Fibroblast of villous mesenchyme (primary cell): ENCODE measurements around the gene RFNG. TPM values are rescaled to one million over a fixed set of nuclear protein-coding genes. Genes with fewer than 3 reads are reported as not detected.

ENCODE experiments used
- DNase-seq: peaks from one replicate; pipeline ENCODE4 v3.0.0-alpha.2; 2010; ENCODE audit warnings: low read depth
- H3K4me3 ChIP-seq: 2 replicates; pipeline ENCODE4 v1.5.1; 2011; ENCODE audit warnings: low read depth, mild to moderate bottlenecking, low read length
- total RNA-seq: library from RNA; depleted of rRNA; stranded (reverse); fragments of >200 nt; gene quantifications from 2 replicates; pipeline ENCODE4 v1.2.3, GENCODE V29; 2012
- TF ChIP-seq, protein P1 (sequence below): IDR thresholded peaks from 2 replicates; pipeline ENCODE4 v1.5.1; 2012; ENCODE audit warnings: low read depth, mild to moderate bottlenecking, low read length; ENCODE audit not compliant: insufficient read depth

RFNG gene
- total RNA-seq, 1 donor, result 47.5 TPM

DNA sequence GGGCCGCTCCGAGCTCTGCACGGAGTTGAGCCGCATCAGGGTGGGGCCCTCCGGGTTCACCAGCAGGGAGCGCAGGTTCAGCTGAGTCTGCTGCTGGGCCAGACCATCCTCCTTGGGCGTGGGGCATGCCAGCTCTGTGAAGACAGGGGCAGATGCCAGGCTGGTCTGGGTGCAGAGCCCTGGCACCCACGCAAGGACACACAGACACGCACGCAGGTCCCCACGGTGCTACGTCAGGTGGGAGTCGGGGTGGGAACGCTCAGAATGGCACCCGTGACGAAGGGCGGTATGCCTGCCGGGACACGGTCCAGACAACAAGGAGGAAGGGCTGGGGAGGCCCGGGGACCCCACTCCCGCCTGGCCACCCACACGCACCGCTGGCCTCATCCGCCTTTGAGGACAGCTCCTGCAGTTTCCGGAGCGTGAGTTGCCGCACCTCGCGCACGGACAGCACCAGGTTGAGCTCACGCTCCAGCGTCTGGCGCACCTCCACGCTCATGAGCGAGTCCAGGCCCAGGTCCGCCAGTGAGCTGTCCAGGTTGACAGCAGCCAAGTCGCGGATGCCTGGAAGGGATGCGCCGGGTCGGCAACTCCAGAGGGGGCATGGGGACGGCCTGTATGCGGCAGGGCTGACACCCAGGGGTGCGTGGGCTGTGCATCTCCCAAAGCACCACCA, 29.3 kb upstream of the RFNG start:
- TF ChIP-seq, protein P1, sequence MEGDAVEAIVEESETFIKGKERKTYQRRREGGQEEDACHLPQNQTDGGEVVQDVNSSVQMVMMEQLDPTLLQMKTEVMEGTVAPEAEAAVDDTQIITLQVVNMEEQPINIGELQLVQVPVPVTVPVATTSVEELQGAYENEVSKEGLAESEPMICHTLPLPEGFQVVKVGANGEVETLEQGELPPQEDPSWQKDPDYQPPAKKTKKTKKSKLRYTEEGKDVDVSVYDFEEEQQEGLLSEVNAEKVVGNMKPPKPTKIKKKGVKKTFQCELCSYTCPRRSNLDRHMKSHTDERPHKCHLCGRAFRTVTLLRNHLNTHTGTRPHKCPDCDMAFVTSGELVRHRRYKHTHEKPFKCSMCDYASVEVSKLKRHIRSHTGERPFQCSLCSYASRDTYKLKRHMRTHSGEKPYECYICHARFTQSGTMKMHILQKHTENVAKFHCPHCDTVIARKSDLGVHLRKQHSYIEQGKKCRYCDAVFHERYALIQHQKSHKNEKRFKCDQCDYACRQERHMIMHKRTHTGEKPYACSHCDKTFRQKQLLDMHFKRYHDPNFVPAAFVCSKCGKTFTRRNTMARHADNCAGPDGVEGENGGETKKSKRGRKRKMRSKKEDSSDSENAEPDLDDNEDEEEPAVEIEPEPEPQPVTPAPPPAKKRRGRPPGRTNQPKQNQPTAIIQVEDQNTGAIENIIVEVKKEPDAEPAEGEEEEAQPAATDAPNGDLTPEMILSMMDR, result no peak
- no peak overlapping the region for H3K4me3 ChIP-seq
- no peak for DNase-seq

DNA sequence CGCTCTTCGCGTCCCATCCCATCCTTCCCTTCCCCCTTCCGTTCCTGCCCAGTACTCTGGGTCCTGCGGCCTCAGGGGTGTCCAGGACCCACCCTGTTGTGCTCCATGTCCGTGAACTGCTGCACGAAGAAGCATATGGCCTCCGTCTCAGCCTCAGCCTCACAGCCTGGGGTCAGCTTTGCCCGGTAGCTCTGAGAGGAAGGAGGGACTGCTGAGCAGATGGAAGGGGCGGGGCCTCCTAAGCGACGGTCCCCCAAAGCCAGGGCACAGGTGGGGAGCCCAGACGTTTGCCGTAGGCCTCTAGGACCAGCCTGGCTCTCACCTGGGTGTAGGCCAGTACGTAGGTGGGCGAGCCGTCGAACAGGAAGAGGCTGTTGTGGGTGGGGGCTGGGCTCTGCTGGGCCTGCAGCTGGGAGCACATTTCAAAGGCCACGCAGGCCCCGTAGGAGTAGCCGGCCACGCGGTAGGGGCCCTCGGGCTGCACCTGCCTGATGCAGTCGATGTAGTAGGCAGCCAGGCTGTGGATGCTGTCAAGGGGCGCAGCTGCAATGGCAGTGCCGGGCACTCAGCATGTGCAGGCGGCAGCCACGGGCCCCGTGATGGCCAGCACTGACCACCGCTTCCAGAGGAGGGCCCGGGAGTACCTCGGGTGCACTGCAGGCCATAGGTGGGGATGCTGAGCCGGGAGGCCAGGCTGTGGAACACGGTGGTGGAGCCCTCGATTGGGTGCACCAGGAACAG, 28.6 kb upstream of the RFNG start:
- no peak overlapping the region for H3K4me3 ChIP-seq
- TF ChIP-seq, protein P1, result no peak
- no peak for DNase-seq

DNA sequence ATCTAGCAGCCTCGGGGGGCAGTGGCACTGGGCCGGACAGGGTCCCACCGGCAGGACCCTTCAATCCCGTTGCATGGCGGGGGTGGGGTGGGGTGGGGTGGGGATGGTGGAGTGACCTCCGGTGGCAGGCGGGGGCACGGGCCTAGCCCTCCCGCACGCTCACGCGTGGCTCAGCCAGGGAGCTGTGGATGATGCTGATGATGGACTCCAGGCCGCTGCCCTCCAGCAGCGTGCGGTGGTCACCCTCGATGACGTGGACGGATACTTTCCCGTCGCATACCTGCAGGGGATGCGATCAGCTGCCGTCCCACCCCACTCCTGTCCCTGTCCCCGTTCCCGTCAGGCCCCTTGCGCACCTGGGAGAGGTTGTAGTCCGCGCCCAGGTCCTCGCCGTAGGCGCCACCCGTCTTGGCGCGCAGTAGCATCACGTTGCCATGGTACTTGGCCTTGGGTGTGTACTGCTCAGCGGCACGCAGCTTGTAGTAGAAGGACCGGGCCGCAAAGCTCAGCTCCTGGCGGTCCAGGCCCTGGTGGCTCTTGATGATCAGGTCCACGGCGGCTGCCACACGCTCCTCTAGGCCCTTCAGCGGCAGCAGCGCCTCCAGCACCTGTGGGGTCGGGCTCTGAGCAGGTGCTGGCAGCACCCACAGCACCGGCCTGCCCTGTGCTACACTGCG, 27.5 kb upstream of the RFNG start:
- H3K4me3 ChIP-seq, result no peak overlapping the region
- TF ChIP-seq, protein P1, result no peak
- DNase-seq, result no peak

DNA sequence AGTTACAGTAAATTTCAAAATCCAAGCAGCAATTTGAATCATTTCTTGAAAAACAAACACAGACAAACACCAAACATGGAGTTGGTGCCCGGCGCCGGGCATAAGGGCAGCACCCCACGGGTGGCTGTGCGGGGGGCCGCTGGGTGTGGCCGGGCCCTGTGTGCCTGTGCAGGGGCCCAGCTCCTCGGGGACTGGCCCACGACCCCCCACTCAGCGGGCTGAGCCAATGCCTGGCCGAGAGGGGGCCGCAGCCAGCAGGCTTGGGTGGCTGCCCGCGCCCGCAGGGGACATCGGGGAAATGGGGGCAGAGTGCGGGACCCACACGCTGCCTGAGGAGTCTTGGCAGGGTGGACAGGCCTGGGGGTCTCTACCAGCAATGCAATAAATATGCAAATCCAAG, 26.8 kb upstream of the RFNG start:
- no peak for DNase-seq
- no peak overlapping the region for H3K4me3 ChIP-seq
- TF ChIP-seq, protein P1, result no peak

DNA sequence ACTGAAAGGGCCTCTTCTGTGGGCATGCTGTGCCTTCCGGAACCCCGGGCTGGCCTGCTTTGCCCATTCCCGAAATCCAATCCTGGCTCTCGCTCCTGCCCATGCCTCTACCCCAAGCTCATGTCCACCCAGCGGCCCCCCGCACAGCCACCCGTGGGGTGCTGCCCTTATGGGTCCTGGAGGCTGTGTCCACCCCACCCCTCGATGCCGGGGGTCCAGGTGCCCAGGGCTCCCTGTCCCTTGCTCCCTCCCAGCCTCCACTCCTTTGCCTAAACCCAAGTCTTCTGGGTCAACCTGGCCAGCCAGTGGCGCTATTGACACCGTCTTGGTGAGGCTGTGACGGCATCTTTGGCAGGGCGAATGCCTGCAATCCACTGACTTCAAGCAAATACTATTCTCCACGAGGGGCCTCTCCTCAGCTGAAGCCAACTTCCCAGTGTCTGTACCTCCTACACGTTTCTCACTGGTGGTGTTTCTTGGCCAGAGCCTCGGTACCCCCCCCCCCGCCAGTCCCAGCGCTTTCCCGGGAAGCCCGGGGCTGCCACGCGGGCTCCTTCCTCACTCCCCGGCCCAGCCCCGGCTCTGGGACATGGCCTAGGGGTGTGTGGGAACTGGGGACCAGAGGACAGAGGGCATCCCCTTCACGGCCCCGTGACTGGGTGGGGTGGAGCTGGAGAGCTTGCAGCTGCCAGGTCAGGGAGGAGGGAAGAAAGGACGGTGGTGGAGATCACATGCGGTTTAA, 26.2 kb upstream of the RFNG start:
- DNase-seq, result peak; percentile 32
- H3K4me3 ChIP-seq, result no peak overlapping the region
- TF ChIP-seq, protein P1, result no peak

DNA sequence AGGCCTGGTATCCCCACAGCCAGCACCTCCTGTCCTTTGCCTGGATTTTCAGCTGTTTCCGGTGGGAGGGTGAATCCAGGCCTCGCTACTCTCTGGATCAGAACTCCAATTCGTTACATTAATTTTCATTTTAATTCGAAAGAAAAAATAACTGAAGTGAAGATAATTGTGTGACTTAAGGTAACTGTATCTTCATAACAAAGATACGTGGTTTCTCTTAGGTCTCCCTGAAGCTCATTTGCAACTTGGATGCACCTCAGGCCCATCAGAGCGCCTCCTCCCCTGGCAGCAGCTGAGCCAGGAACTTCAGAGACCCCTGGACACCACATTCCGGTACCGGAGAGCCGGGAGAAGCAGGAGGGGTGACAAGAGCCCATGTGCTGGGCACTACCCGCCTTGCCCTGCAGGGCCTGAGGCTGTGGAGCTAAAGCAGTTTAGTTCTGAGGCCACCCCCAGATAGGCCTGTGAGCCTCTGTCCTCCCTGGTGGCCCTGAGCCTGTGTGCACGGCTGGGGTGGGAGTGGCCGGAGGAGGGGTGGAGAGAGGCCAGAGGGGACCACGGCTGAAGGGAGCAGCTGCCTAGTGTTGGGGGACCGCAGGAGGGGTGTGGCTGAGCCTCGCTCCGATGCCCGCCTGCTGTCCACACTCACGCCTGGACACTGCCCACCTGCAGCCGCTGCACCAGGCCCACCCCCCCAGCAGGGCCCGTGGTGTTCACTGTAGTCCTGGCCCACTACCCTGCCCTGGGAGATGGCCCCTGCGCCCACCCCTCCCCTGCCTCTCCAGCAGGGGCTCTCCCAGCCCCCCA, 25.4 kb upstream of the RFNG start:
- H3K4me3 ChIP-seq, result no peak overlapping the region
- TF ChIP-seq, protein P1, result no peak
- no peak for DNase-seq
